Measurements from ENCODE around the gene PDLIM3. TPM values are rescaled to one million over a fixed set of nuclear protein-coding genes. Genes with fewer than 3 reads are reported as not detected.

Gene PDLIM3
- polyA plus RNA-seq, 3 donors: 14.8 to 45.1 (median 16.1) TPM

DNA sequence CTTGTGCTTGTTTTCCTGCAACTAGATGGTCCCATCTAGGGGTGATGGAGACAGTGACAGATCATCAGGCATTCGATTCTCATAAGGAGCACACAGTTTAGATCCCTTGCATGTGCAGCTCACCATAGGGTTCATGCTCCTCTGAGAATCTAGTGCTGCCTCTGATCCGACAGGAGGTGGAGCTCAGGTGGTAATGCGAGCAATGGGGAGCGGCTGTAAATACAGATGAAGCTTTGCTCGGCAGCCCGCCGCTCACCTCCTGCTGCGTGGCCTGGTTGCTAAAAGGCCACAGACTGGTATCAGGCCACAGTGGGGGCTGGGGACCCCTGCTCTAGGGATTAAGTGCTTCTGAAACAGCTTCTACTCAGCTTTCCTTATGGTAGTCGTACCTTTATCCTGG is 35.3 kb downstream of the PDLIM3 start:
- no peak overlapping the region for H3K27ac ChIP-seq (ENCODE audit: low read depth, low read length)
- WGBS, 3 donors: 96 to 98% (median 97%) methylated on average over 9 of the region's 9 CpGs

DNA sequence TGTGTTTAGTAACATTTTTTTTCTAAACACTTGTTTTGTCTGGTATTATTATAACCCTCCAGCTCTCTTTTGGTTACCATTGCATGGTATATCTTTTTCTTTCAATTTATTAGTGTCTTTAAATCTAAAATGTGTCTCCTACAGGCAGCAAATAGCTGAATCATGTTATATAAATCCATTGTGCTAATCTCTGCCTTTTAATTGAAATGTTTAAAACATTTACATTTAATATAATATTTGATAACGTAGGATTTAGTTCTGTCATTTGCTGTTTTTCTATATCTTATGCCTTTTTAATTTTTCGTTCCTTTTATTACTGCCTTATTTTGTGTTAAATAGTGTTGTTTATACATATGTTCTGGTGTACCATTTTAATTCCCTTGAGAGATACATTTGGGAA is 46.7 kb downstream of the PDLIM3 start:
- WGBS, 3 donors: 77 to 95% (median 91%) methylated on average over 2 of the region's 2 CpGs
- no peak overlapping the region for H3K27ac ChIP-seq (ENCODE audit: low read depth, low read length)

- 93 to 94% (median 94%) methylated on average over 2 of the region's 2 CpGs for WGBS, 3 donors
Measured at GRCh38 chr4:185481401-185481800, 53.9 kb downstream of the PDLIM3 start.

DNA sequence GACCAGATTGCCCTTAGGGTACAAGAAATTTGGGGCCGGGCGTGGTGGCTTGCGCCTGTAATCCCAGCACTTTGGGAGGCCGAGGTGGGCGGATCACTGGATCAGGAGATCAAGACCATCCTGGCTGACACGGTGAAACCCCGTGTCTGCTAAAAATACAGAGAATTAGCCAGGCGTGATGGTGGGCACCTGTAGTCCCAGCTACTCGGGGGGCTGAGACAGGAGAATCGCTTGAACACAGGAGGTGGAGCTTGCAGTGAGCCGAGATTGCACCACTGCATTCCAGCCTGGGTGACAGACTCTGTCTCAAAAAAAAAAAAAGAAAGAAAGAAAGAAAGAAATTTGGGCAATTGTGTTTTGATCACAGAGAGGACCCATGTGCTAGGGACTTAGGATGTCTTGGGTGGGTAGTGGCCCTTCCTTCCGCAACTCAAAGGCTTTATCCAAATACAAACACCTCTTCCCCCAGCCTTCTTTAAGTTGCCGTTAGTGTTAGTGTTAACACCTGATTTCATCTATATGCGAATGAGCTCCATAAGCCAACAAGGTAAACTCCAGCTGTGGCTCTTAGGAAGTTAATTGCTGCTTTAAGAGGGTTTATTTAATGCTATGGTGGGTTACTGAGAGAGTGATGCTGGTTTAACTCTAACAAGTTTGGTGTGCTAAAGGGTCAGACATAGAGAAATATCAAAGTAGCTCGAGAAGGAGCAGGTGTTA is 55.1 kb downstream of the PDLIM3 start:
- no peak overlapping the region for H3K27ac ChIP-seq (ENCODE audit: low read depth, low read length)
- WGBS, 3 donors: 69 to 80% (median 75%) methylated on average over 15 of the region's 15 CpGs

More at GRCh38 chr4:185481401-185481800, 53.9 kb downstream of the PDLIM3 start:
- no peak overlapping the region for H3K27ac ChIP-seq (ENCODE audit: low read depth, low read length)

- 65 to 88% (median 81%) methylated on average over 1 of the region's 1 CpG for WGBS, 3 donors
Measured at GRCh38 chr4:185479507-185479971, 55.8 kb downstream of the PDLIM3 start.

GRCh38 chr4:185473247-185473646 is 62.1 kb downstream of the PDLIM3 start:
- WGBS, 3 donors: 92 to 98% (median 96%) methylated on average over 8 of the region's 8 CpGs
- no peak overlapping the region for H3K27ac ChIP-seq (ENCODE audit: low read depth, low read length)

More at GRCh38 chr4:185479507-185479971, 55.8 kb downstream of the PDLIM3 start:
- no peak overlapping the region for H3K27ac ChIP-seq (ENCODE audit: low read depth, low read length)

DNA sequence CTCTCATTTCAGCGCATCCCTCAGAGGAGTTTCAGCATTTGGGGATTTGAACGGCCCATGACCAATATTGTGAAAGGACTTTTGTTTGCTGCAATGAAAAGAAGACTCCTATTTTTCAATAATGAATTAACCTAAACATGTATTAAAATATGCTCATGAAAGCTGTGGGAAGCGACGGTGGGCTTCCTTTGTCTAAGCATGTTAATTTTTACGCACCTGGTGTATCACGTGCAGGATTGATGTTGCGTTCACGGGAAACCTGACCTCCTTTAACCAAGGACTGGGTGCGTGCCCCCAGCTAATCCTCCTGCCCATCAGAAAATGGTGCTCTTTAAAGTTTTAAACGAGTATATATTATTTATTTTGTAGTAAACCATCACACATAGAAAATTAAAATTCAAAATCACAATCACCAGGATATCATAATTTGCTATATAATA is 63.2 kb downstream of the PDLIM3 start:
- H3K27ac ChIP-seq (ENCODE audit: low read depth, low read length): no peak overlapping the region
- 29 to 55% (median 35%) methylated on average over 10 of the region's 10 CpGs for WGBS, 3 donors

DNA sequence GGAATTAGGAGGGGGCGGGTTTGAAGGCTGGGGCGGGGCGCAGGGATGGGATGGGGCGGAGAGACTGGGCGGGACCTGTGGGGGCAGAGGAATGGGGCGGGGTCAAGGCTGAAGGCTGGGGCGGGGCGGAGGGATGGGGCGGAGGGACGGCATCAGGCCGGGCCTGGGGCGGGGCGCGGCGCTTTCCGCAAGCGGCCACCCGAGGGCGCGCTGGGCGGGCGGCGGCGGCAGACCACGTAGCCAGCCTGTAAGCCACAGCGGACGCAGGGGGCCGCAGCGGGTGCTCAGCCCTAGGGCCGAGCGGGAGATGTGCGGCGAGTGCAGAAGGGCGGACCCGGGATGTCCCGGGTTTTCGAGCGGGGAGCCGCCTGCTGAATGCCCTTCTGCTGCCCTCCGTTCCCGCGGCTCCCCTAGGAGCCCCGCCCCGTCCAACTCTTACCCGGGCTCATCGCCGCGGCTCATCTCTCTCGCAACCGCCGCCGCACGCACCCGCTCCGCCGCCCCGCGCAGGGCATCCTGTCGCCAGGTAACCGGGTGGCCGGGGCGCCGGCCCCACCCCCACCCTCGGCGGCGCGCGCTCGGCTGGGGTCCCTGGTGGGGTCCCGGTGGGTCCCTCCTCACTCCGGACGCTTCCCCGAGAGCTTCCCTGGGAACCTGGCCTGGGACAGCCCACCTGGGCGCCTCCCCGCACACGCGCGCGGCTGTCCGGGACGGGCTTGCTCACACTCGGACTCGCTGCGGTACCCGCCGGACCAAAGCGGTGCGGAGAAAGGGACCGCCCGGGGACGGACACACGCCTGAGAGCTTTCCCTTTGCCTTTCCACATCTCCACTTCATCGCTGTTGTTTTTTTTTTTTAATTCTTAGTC is 63.8 kb downstream of the PDLIM3 start, which contains the start of gene CCDC110:
CCDC110 (minus strand) TSS at position 499 of the 868 bp plus-strand sequence; CDS start at position 449, 50 bp downstream.
- WGBS, 3 donors: 0 to 1% (median 1%) methylated on average over 73 to 93 of the region's 93 CpGs
- no peak within 1 kb of the TSS for H3K27ac ChIP-seq (ENCODE audit: low read depth, low read length)

GRCh38 chr4:185470501-185471195 is 64.7 kb downstream of the PDLIM3 start:
- no peak overlapping the region for H3K27ac ChIP-seq (ENCODE audit: low read depth, low read length)
- WGBS, 3 donors: 3 to 4% (median 3%) methylated on average over 38 to 41 of the region's 41 CpGs

DNA sequence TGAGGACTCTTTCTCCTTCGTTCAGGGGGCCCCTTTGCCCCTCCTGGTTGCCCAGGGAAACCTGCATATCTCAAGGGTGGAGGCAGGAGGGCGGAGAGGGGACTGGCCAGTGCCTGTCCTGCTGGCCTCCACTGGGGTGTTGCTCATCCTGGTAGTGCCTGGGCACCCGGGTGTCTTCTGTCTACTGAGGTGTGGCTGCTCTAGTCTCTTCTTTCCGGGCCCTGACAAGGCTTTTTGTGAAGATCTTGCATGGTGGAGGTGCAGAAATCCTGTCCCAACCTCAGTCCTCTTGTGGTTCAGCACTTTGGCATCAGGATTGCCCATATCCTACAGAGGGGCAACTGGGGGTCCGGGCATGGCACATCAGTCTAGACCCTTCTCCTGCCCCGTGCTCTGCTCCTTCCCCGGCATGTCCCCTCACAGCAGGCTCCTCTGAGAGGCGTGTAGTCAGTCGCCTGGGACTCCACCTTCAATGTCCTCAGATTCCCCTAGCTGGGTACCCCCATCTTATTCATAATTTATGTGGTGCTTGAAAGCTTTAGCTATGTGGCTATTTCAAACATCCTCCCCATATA is 65.6 kb downstream of the PDLIM3 start:
- H3K27ac ChIP-seq (ENCODE audit: low read depth, low read length): no peak overlapping the region
- WGBS, 3 donors: 68 to 80% (median 73%) methylated on average over 9 of the region's 9 CpGs

GRCh38 chr4:185468999-185469398 is 66.3 kb downstream of the PDLIM3 start:
- WGBS, 3 donors: 77 to 89% (median 81%) methylated on average over 2 of the region's 2 CpGs
- H3K27ac ChIP-seq (ENCODE audit: low read depth, low read length): no peak overlapping the region

GRCh38 chr4:185467991-185468390 is 67.3 kb downstream of the PDLIM3 start:
- WGBS, 3 donors: 86 to 95% (median 91%) methylated on average over 8 of the region's 8 CpGs
- H3K27ac ChIP-seq (ENCODE audit: low read depth, low read length): no peak overlapping the region

GRCh38 chr4:185467101-185467500 is 68.2 kb downstream of the PDLIM3 start:
- no peak overlapping the region for H3K27ac ChIP-seq (ENCODE audit: low read depth, low read length)
- 54 to 63% (median 59%) methylated on average over 4 of the region's 4 CpGs for WGBS, 3 donors

GRCh38 chr4:185465707-185466106 is 69.6 kb downstream of the PDLIM3 start:
- 88 to 91% (median 90%) methylated on average over 3 of the region's 3 CpGs for WGBS, 3 donors
- H3K27ac ChIP-seq (ENCODE audit: low read depth, low read length): no peak overlapping the region

- WGBS, 3 donors: 6 to 25% (median 21%) methylated on average over 1 of the region's 1 CpG
- H3K27ac ChIP-seq (ENCODE audit: low read depth, low read length): no peak overlapping the region
Measured at GRCh38 chr4:185464887-185465286, 70.4 kb downstream of the PDLIM3 start.

- WGBS, 3 donors: 57 to 78% (median 63%) methylated on average over 6 of the region's 6 CpGs
- H3K27ac ChIP-seq (ENCODE audit: low read depth, low read length): no peak overlapping the region
Measured at GRCh38 chr4:185464183-185464582, 71.1 kb downstream of the PDLIM3 start.

GRCh38 chr4:185463541-185463940 is 71.8 kb downstream of the PDLIM3 start:
- WGBS, 3 donors: 95 to 98% (median 97%) methylated on average over 6 of the region's 6 CpGs
- H3K27ac ChIP-seq (ENCODE audit: low read depth, low read length): no peak overlapping the region

- WGBS, 3 donors: 93 to 97% (median 94%) methylated on average over 8 of the region's 8 CpGs
- no peak overlapping the region for H3K27ac ChIP-seq (ENCODE audit: low read depth, low read length)
Measured at GRCh38 chr4:185461565-185461964, 73.7 kb downstream of the PDLIM3 start.
